Measurements from ENCODE around the gene OR10A3. TPM values are rescaled to one million over a fixed set of nuclear protein-coding genes. Genes with fewer than 3 reads are reported as not detected.

The OR10A3 gene
- total RNA-seq, 1 experiment from 2014 or later: not detected

- H3K36me3 ChIP-seq (ENCODE audit: control insufficient read depth in 1 of 2, insufficient read depth in 2 of 2, low read length in 2 of 2): peaks cover 0 to under 1% of the 10 kb centered on the region in 2 experiments; a peak in 1 of 4 replicates
- POLR2A ChIA-PET: no interaction called here
- H3K27me3 ChIP-seq (ENCODE audit: insufficient read depth, low read length): no peaks in the 10 kb centered on the region
- H3K4me1 ChIP-seq (ENCODE audit: control insufficient read depth in 1 of 2, insufficient read depth in 2 of 2, low read length in 2 of 2): peaks cover 0 to 9% of the 10 kb centered on the region in 2 experiments; a peak in 2 of 4 replicates
- DNase-seq (ENCODE audit: low read depth, low spot score): no peak
- H3K9ac ChIP-seq (ENCODE audit: low read length): no peak overlapping the region
- H2AFZ ChIP-seq (ENCODE audit: low read depth, low read length, poor library complexity, severe bottlenecking): no peak overlapping the region
- CTCF ChIA-PET: no interaction called here
- no peak overlapping the region for H3K4me3 ChIP-seq (replicated peaks in 1 of 2; ENCODE audit: low read depth in 1 of 2, low read length in 2 of 2)
- no peaks in the 10 kb centered on the region for H3K9me2 ChIP-seq (ENCODE audit: insufficient read depth)
- TF ChIP-seq CBX3 (IDR thresholded peaks at IDR 0.05; ENCODE audit: low read depth) (no peak), POLR2A (IDR thresholded peaks at IDR 0.05; ENCODE audit: borderline replicate concordance, extremely low read depth, insufficient read depth, insufficient read length) (no peak), ZNF274 (IDR thresholded peaks at IDR 0.05; ENCODE audit: low read depth, low read length) (no peak), ELF1 (IDR thresholded peaks at IDR 0.05; ENCODE audit: borderline replicate concordance, low read depth) (no peak), CEBPB (IDR thresholded peaks at IDR 0.05; ENCODE audit: low read depth) (no peak), ZBTB33 (IDR thresholded peaks at IDR 0.05; ENCODE audit: extremely low read depth, insufficient replicate concordance, low read length) (no peak), EZH2phosphoT487 (IDR thresholded peaks at IDR 0.05; ENCODE audit: borderline replicate concordance) (no peak), EZH2 (IDR thresholded peaks at IDR 0.05) (no peak), JUND (IDR thresholded peaks at IDR 0.05) (no peak), EGR1 (IDR thresholded peaks at IDR 0.05; ENCODE audit: low read depth) (no peak), FOSL1 (IDR thresholded peaks at IDR 0.05; ENCODE audit: low read depth) (no peak), SP1 (IDR thresholded peaks at IDR 0.05; ENCODE audit: low read depth) (no peak), RAD21 (IDR thresholded peaks at IDR 0.05; ENCODE audit: low read depth) (no peak), MAX (IDR thresholded peaks at IDR 0.05) (no peak), REST (IDR thresholded peaks at IDR 0.05; ENCODE audit: low read depth) (no peak), ZFX (IDR thresholded peaks at IDR 0.05) (no peak), SIN3A (IDR thresholded peaks at IDR 0.05; ENCODE audit: low read depth) (no peak), SRF (IDR thresholded peaks at IDR 0.05; ENCODE audit: low read depth) (no peak), TCF7L2 (IDR thresholded peaks at IDR 0.05; ENCODE audit: borderline replicate concordance, extremely low read depth, insufficient read depth, insufficient read length) (no peak), CTCF (IDR thresholded peaks at IDR 0.05 in 2 of 3, conservative IDR thresholded peaks at IDR 0.05 in 1 of 3; ENCODE audit: borderline replicate concordance in 1 of 3, insufficient read depth in 1 of 3, low read depth in 2 of 3, low read length in 2 of 3) (no peak)
- intact Hi-C loops (cut with micrococcal nuclease): no loop called here
- H3K79me2 ChIP-seq (ENCODE audit: insufficient read depth, low read length): peaks cover 3% of the 10 kb centered on the region
- no peaks in the 10 kb centered on the region; the same call in 1 of the 2 replicates for H4K20me1 ChIP-seq (ENCODE audit: insufficient read depth)
- BruUV-seq (replicated peaks): no TSS peak
- ATAC-seq: no peak
- no peaks in the 10 kb centered on the region for H3K9me3 ChIP-seq (ENCODE audit: control insufficient read depth in 1 of 2, insufficient read depth in 1 of 2, low read depth in 1 of 2, low read length in 2 of 2)
- RAD21 ChIA-PET (ENCODE audit: low non-redundant PET in 1 of 2, low total read pairs in 2 of 2, uncharacterized antibody in 2 of 2, unreplicated experiment in 2 of 2): no interaction called here
- H3K4me2 ChIP-seq (ENCODE audit: low read length): no peak overlapping the region
- no peak overlapping the region for H3K27ac ChIP-seq (ENCODE audit: low read depth, low read length)
Observed at GRCh38 chr11:7982582-7983119, 41.1 kb upstream of the OR10A3 start.
